T follicular helper cell (primary cell): ENCODE results near the gene TTC28.
"Not testable (repeated sequence)": the region's sequence is repeated elsewhere in the genome, so short reads cannot be mapped to it uniquely, and the experiment has no call there.

ENCODE experiments used
- DNase-seq: peaks from one replicate; pipeline ENCODE4 v3.0.0-alpha.2; 2020; ENCODE audit warnings: low read depth

TTC28 gene

GRCh38 chr22:28406246-28406645, 273.4 kb downstream of the TTC28 start:
- DNase-seq: no peak

GRCh38 chr22:28405588-28405987, 274.1 kb downstream of the TTC28 start:
- DNase-seq: no peak

GRCh38 chr22:28402539-28402938, 277.1 kb downstream of the TTC28 start:
- no peak for DNase-seq

- no peak for DNase-seq
Observed at GRCh38 chr22:28402060-28402459, 277.6 kb downstream of the TTC28 start.

- DNase-seq: no peak
Observed at GRCh38 chr22:28398981-28399380, 280.7 kb downstream of the TTC28 start.

GRCh38 chr22:28398355-28398754, 281.3 kb downstream of the TTC28 start:
- no peak for DNase-seq

- no peak for DNase-seq
Observed at GRCh38 chr22:28397306-28397705, 282.3 kb downstream of the TTC28 start.

GRCh38 chr22:28395920-28396753, 283.5 kb downstream of the TTC28 start:
- DNase-seq: no peak

- no peak for DNase-seq
Observed at GRCh38 chr22:28395520-28395919, 284.1 kb downstream of the TTC28 start.

GRCh38 chr22:28394513-28395110, 285.0 kb downstream of the TTC28 start:
- no peak for DNase-seq

GRCh38 chr22:28381429-28382167, 298.0 kb downstream of the TTC28 start:
- DNase-seq: no peak

- no peak for DNase-seq
Observed at GRCh38 chr22:28379951-28380350, 299.7 kb downstream of the TTC28 start.

- DNase-seq: no peak
Observed at GRCh38 chr22:28379075-28379779, 300.4 kb downstream of the TTC28 start.

GRCh38 chr22:28375761-28376534, 303.7 kb downstream of the TTC28 start:
- DNase-seq: no peak

- DNase-seq: no peak
Observed at GRCh38 chr22:28373831-28374230, 305.8 kb downstream of the TTC28 start.

- DNase-seq: no peak
Observed at GRCh38 chr22:28369854-28370253, 309.8 kb downstream of the TTC28 start.

- DNase-seq: no peak
Observed at GRCh38 chr22:28366856-28367255, 312.8 kb downstream of the TTC28 start.

- no peak for DNase-seq
Observed at GRCh38 chr22:28365371-28365770, 314.3 kb downstream of the TTC28 start.

GRCh38 chr22:28364105-28364504, 315.5 kb downstream of the TTC28 start:
- not testable (repeated sequence) for DNase-seq

GRCh38 chr22:28360939-28361338, 318.7 kb downstream of the TTC28 start:
- DNase-seq: no peak

GRCh38 chr22:28358312-28358711, 321.3 kb downstream of the TTC28 start:
- DNase-seq: no peak
